Measurements from ENCODE around the gene GJA1. TPM values are rescaled to one million over a fixed set of nuclear protein-coding genes. Genes with fewer than 3 reads are reported as not detected.
"Not testable (repeated sequence)": the region's sequence is repeated elsewhere in the genome, so short reads cannot be mapped to it uniquely, and the experiment has no call there.

GJA1 gene
- polyA plus RNA-seq (ENCODE audit: insufficient read length in 4 of 4) = 10 to 100 TPM; 50.8 to 64.1 (median 57.7) TPM

GRCh38 chr6:121435444-121436069 is at the start of gene GJA1:
Gene GJA1, plus strand, starts transcription at chr6:121435646. Its CDS starts 11,202 bp downstream, at chr6:121446848.
- DNase-seq (ENCODE audit: low read depth in 4 of 4, low spot score in 2 of 4) = peak; percentile 53 to 81 (median 64)

DNA sequence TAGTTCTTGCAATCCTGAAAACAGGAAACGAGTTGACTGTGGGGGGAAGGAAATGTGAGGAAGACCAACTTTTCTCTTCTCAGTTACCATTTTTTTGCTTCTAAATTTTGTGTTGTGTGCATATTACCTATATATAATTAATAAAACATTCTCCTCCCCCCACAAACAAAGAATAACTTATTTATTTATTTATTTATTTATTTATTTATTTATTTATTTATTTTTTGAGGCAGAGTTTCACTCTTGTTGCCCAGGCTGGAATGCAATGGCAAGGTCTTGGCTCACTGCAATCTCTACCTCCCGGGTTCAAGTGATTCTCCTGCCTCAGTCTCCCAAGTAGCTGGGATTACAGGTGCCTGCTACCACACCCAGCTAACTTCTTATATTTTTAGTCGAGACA is 48.9 kb upstream of the GJA1 start:
- DNase-seq (ENCODE audit: low read depth in 4 of 4, low spot score in 2 of 4) = not testable (repeated sequence)

DNA sequence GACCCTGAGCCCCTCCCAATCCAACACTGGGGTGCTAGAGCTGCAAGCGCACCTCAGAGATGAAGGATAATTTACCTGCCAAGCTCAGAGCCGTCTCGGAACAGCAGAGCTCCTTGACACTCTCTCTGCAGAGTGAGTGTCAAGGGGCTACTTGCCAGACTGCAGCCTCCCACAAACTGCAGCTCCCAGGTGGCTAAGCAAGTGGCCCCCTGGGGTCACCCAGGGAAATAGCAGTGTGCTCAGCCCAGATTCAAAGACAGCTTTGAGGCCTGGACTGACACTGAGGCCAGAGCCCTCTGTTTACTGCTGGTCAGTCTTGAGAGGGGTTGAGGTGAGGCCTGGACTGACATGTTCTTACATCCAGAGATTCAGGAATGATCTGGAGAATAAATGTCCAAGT is 46.0 kb upstream of the GJA1 start:
- DNase-seq (ENCODE audit: low read depth in 4 of 4, low spot score in 2 of 4) = no peak

- DNase-seq (ENCODE audit: low read depth in 4 of 4, low spot score in 2 of 4) = peak in 2 of 4 donors; percentile 34 to 37
Measured at GRCh38 chr6:121393731-121394505, 41.5 kb upstream of the GJA1 start.

- no peak for DNase-seq (ENCODE audit: low read depth in 4 of 4, low spot score in 2 of 4)
Measured at GRCh38 chr6:121395736-121396135, 39.7 kb upstream of the GJA1 start.

DNA sequence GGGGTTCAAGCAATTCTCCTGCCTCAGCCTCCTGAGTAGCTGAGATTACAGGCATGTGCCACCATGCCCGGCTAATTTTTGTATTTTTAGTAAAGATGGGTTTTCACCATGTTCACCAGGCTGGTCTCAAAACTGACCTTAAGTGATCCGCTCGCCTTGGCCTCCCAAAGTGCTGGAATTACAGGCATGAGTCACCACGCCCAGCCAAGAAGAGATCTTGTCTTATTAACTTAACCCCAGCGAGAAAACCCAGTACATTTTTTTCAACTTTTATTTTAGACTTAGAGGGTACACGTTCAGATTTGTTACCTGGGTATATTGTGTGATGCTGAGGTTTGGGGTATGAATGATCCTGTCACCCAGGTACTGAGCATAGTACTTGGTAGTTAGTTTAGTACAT is 38.3 kb upstream of the GJA1 start:
- DNase-seq (ENCODE audit: low read depth in 4 of 4, low spot score in 2 of 4) = not testable (repeated sequence)

- no peak for DNase-seq (ENCODE audit: low read depth in 4 of 4, low spot score in 2 of 4)
Measured at GRCh38 chr6:121398127-121398526, 37.3 kb upstream of the GJA1 start.

- no peak for DNase-seq (ENCODE audit: low read depth in 4 of 4, low spot score in 2 of 4)
Measured at GRCh38 chr6:121399966-121400365, 35.5 kb upstream of the GJA1 start.

GRCh38 chr6:121403964-121404363 is 31.5 kb upstream of the GJA1 start:
- no peak for DNase-seq (ENCODE audit: low read depth in 4 of 4, low spot score in 2 of 4)

DNA sequence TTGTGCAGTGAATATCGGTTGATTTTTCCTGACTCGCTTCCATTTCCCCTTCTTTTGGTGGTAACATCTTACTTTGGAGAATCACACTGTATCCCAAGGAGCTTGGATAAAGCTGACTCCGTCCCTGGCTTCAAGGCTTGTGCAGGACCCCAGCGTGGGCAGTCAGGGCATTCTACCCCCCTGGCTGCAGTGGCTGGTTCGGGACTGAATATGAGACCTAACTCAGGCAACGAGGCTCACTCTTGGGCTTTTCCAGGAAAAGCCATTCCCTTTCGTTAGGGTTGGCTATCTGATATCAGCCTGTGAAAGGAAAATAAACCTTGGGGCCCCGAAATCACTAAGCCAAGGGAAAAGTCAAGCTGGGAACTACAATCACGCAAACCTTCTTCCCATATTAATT is 30.1 kb upstream of the GJA1 start:
- no peak for DNase-seq (ENCODE audit: low read depth in 4 of 4, low spot score in 2 of 4)

DNA sequence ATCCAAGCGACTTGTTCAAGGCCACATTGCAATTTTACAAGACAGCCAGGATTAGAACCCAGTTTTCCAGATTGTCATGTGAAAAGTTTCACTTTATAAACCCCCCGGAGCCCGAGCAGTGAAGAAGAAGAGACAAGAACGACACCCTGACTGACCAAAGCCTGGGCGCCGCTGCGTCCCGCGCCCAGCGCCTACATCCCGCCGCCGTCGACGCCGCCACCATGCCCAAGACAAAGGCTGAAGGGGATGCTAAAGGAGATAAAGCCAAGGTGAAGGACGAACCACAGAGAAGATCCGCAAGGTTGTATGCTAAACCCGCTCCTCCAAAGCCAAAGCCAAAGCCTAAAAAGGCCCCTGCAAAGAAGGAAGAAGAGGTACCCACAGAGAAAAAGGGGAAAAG is 27.1 kb upstream of the GJA1 start:
- no peak for DNase-seq (ENCODE audit: low read depth in 4 of 4, low spot score in 2 of 4)

DNA sequence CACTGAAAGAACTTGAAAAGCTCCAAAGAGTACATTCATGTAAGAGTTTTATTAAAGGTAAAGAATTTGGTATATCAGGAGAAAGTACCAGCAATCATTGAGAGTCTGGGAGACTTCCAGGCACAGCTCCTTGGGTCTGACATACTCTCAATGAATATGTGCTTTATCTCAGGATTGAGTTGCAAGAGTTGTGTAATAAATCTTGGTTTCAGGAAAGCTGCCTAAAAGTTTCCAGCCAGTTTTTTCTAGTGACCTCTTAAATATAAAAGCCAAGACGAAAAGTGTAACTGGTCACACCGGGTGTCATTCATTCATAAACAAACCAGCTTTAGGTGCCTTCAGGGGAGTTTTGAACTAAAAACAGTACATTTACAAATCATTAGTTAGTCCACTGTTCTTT is 21.6 kb upstream of the GJA1 start:
- no peak for DNase-seq (ENCODE audit: low read depth in 4 of 4, low spot score in 2 of 4)

- DNase-seq (ENCODE audit: low read depth in 4 of 4, low spot score in 2 of 4) = no peak
Measured at GRCh38 chr6:121418346-121418745, 17.1 kb upstream of the GJA1 start.

- DNase-seq (ENCODE audit: low read depth in 4 of 4, low spot score in 2 of 4) = no peak
Measured at GRCh38 chr6:121426686-121427085, 8.8 kb upstream of the GJA1 start.

DNA sequence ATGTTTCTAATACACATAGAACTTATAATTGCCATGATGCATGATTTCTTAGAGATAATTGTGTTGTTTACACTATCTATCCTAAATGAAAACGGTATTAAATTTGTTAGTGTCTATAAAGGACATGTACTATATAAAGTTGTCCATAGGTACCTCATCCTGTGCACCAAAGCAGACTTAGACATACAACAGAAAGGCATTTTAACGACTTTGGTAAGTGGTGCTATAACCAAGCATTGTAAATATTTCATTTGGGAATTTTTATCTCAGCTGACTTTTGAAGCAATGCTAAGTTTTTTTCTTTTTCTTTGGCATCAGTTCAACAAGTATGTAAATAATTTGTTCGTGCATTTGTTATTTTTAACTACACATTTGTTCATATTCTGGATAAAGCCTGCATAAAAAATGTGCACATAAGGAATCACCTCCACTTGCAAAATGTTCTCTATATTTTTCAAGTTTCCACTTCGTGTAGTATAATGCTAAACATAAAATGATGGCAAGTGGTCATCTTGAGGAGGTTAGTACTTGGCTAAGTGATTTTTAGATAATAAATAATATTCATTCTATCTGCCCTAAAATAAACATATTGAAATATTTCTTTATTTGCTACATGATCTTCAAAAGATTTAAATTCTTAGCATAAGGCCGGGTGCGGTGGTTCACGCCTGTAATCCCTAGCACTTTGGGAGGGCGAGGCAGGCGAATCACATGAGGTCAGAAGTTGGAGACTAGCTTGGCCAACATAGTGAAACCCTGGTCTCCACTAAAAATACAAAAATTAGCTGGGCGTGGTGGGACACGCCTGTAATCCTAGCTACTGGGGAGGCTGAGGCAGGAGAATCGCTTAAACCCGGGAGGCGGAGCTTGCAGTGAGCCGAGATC is 6.3 kb upstream of the GJA1 start:
- no peak for DNase-seq (ENCODE audit: low read depth in 4 of 4, low spot score in 2 of 4)

DNA sequence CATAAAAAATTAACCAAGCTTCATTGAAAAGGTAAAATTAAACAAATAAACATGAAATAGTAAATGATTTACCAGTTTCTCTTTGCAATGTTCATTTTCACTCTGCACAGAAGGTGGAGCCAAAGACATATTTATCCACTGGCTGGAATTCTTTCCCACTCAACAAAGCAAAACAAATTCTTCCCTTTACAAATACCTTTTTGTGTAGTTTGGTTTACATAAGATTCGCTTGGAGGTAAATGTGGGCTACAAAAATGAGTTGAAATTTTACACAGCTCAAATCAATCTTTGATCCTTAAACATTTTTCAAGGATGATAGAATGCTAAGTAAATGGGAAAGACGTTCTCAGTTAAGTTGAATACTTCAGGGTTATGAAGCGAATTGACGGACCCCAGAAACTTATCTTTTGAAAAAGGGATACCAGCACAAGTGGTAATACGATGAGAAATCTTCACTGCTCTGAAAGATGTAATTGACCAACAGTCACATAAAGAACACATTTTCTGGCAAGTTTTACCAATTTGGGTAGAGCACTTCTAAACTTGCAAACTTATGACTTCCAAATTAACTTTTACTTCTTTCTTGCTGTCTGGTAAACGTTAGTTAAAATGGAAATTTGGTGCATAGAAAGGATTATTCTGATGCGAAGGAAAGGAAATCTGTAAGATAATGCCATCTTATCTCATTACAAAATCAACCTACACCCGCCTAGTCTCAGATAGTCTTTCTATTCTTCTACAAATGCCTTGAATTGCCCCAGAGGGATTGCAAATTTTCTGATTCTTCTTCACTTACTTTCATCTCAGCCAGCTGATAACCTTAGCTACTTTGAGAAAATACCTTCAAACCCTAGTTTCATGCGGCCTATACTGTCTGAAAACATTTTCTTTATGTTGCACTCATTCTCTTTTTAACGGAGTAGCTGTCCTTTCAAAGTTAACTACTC is 4.7 kb upstream of the GJA1 start:
- peak in 2 of 4 donors; percentile 29 to 52 for DNase-seq (ENCODE audit: low read depth in 4 of 4, low spot score in 2 of 4)

- not testable (repeated sequence) for DNase-seq (ENCODE audit: low read depth in 4 of 4, low spot score in 2 of 4)
Measured at GRCh38 chr6:121431776-121432175, 3.7 kb upstream of the GJA1 start.

DNA sequence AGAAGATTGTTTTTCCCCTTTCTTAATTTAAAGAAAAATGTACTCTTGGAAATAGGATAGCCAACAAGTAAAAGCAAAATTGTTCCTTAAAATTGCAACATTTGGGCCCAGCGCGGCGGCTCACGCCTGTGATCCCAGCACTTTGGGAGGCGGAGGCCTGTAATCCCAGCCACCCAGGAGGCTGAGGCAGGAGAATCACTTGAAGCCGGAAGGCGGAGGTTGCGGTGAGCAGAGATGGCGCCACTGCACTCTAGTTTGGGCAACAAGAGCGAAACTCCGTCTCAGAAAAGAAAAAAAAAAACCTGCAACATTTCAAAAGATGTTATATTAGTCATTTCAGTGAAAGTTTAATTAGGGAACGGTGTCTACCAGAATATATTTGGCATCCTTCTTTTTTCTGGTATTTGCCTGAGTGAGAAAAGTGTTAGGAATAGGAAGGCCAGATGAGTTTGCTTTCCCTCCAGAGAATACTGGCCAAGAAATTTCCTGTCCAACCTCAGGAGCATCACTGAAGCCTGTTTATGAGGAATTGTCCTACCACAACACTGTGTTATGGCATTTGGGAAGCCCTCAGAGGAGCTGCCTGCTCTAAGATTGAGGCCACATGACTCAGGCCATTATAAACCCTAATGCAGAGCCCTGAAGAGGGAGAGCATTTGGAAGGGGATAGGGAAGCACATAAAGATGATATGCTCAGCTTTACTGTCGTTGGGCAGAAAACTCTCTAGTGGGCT is 1.2 kb upstream of the GJA1 start:
- no peak for DNase-seq (ENCODE audit: low read depth in 4 of 4, low spot score in 2 of 4)

DNA sequence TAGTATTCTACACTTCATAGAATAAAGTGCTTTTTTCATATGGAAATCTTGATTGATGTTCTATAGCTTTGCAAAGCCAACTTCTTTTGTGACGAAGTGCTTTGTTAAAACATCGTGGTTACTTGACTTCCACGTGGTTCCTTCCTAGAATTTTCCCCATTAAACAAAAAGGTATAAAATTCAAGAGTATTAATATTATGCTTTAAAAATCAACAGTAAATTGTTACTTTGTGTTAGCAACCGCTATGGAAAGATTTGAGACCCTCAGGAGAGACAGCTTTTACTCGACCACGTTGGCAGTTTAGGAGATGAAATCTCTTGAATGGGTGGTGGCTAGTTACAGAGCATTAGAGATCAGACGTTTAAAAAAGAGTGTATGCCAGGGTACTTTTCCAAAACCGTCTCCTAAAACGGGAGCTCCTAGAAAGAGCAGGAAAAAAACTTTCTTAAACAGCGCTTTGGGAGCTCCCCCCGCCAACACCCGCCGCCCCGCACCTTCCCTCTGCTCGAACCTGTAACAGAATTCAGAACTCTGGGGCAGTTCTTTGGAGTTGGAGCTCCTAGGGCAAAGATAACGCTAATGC is 920 bp downstream of the GJA1 start:
- DNase-seq (ENCODE audit: low read depth in 4 of 4, low spot score in 2 of 4) = peak in 2 of 4 donors; percentile 26 to 69
